GM12891 (cell line): Measurements from ENCODE around the gene TLE2.

ENCODE experiments used
- PAX5 ChIP-seq: IDR thresholded peaks from 2 replicates; pipeline ENCODE4 v1.6.1; 2011; ENCODE audit warnings: low read length, moderate library complexity, mild to moderate bottlenecking; ENCODE audit not compliant: insufficient read depth, severe bottlenecking
- POLR2A ChIP-seq: IDR thresholded peaks from 2 replicates; pipeline ENCODE4 v1.6.1; 2011; ENCODE audit warnings: low read depth, low read length, control low read depth
- POLR2AphosphoS5 ChIP-seq: IDR thresholded peaks from 2 replicates; pipeline ENCODE4 v1.6.1; 2011; ENCODE audit warnings: low read depth, low read length, control low read depth

GRCh38 chr19:2982983-2983350 lies 46.1 kb downstream of the TLE2 start:
- TF ChIP-seq PAX5 (no peak), POLR2A (no peak), POLR2AphosphoS5 (no peak)
